ENCODE data around the gene ALDH18A1. TPM values are rescaled to one million over a fixed set of nuclear protein-coding genes. Genes with fewer than 3 reads are reported as not detected.
"Not testable (repeated sequence)": the region's sequence is repeated elsewhere in the genome, so short reads cannot be mapped to it uniquely, and the experiment has no call there.

Gene ALDH18A1
- total RNA-seq, 1 donor from 2014 or later, result 23.2 TPM

DNA sequence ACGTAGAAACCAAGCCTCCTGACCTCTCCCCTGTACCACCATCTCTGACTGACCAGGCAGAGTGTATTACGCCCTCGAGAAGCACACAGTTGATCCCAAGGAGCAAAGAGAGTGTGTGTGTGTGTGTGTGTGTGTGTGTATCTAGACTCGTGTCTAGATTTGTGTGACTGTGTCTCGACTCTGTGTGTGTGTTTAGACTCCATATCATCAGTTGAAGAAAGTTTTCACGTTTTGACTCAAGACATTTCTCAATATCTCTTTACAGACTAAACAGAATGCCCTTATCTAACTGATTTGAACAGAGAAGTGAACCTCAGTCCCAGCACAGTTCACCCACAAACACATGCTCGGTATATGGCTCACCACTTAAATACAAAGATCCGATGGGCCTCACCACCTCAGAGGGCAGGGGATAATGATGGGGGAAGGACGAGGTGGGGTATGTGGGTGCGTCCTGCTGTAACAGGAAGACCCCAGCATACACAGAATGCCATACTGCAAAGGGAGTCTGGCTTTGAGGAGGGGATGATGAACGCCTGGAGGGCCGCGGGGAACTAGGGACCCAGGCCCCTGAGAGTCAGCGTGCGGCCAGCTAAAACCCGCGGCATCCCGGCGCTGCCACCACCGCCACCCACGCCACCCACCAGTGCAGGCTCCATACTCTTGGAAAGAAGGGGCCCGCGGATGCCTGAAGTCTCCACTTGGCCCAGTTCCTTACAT lies 780 bp downstream of the ALDH18A1 start:
- intact Hi-C loops (cut with DNase I), result no loop called here
- peak; percentile 3 for ATAC-seq
- no peak for DNase-seq (ENCODE audit: low spot score)

DNA sequence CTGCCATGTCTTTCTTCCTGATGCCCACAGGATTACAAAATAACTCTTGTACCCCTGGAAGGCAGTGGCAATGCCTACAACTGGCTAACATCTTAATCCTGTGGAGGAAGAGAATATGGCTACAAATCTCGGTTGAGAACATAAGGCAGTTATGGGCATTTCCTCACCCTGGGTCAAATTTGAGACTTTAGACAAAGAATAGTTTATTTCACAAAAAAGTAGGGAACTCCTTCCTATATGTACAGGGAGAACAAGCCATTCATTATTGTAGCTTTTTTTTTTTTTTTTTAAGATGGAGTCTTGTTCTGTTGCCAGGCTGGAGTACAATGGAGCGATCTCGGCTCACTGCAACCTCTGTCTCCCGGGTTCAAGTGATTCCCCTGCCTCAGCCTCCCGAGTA lies 2.6 kb downstream of the ALDH18A1 start:
- no peak for ATAC-seq
- intact Hi-C loops (cut with DNase I), result no loop called here
- DNase-seq (ENCODE audit: low spot score), result no peak

DNA sequence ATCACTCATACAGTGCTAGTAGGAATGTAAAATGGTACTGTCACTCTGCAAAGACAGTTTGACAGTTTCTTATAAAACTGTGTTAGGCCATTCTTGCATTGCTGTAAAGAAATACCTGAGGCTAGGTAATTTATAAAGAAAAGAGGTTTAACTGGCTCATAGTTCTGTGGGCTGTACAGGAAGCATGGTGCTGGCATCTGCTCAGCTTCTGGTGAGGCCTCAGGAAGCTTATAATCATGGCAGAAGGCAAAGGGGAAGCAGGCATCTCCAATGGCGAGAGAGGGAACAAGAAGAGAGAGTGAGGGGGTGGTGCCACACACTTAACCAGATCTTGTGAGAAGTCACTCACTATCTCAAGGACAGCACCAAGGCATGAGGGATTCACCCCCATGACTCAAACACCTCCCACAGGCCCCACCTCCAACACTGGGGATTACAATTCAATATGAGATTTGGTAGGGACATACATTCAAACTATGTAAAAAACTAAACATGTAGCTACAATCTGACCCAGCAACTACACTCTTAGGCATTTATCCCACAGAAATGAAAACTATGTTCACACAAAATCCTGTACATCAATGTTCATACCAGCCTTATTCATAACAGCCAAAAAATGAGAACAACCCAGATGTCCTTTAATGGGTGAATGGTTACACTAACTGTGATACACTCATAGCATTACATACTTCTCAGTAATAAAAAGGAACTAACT lies 5.0 kb downstream of the ALDH18A1 start:
- DNase-seq (ENCODE audit: low spot score) (no peak), ATAC-seq (no peak)
- intact Hi-C loops (cut with DNase I), result no loop called here

DNA sequence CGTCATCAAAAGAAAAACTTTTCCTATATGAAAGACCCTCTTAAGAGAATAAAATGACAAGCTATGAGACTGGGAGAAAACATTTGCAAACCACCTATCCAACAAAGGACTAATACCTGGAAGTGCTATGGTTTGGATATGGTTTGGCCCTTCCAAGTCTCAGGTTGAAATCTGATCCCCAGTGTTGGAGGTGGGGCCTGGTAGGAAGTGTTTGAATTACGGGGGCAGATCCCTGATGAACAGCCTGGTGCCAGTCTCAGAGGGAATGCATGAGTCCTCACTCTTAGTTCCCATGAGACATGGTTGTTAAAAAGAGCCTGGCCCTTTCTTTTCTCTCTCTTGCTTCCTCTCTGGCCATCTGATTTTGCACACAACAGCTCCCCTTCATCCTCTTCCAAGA lies 6.3 kb downstream of the ALDH18A1 start:
- intact Hi-C loops (cut with DNase I), result no loop called here
- DNase-seq (ENCODE audit: low spot score) (no peak), ATAC-seq (no peak)

DNA sequence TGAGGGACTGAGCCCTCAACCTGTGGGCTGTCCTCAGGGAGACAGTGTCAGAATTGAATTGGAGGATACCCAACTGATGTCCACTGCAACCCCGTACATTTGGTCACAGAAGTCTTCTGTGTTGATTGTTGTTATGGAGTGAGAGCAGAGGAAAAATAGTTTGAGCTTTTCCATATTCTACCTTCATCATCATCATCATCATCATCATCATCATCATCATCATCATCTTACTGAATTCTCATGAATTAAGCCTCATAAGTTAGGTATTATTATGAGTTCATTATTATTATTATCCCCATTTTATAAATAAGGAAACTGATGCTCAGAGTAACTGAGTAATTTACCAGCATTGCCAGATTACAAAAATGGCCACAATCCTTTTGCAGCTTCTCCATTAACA lies 8.4 kb downstream of the ALDH18A1 start:
- intact Hi-C loops (cut with DNase I), result no loop called here
- ATAC-seq (no peak), DNase-seq (ENCODE audit: low spot score) (no peak)

DNA sequence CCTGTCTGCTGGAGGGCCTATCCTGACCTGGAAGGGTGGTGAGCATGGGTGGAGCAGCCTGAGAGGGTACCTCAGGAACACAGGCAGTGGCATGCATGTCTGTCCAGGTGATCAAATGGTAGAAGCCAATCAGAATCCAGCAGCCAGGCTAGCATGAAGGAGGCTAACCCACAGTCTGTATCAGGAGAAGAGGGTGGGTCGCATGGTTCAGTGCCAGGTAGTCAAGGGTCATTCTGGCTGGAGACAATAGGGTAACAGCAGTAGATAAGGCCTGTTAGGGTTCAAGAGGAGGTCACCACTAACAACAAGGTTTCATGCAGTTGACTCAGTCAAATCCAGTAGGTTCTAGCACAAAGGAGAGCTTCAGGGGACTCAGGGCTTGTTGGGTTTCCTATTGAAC lies 10.4 kb downstream of the ALDH18A1 start:
- ATAC-seq (no peak), DNase-seq (ENCODE audit: low spot score) (no peak)
- intact Hi-C loops (cut with DNase I), result no loop called here

DNA sequence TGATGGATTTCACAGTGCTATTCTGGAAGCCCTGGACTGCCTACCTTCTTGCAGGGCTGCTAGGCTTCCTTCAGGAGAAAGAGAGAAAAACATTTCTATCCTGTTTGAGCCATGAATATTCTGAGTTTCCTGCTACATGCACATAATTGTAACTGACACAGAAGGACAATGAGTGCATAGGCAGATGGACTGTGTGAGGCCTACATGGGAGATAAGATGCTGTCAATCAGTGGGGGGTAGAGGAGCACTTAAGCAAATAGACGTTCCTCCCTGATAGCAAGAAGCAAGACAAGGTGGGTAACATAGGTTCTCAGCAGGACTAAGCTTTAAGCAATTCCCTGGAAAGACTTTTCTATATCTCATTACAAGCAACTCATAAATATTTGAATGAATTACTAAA lies 11.6 kb downstream of the ALDH18A1 start:
- ATAC-seq (no peak), DNase-seq (ENCODE audit: low spot score) (no peak)
- intact Hi-C loops (cut with DNase I), result no loop called here

DNA sequence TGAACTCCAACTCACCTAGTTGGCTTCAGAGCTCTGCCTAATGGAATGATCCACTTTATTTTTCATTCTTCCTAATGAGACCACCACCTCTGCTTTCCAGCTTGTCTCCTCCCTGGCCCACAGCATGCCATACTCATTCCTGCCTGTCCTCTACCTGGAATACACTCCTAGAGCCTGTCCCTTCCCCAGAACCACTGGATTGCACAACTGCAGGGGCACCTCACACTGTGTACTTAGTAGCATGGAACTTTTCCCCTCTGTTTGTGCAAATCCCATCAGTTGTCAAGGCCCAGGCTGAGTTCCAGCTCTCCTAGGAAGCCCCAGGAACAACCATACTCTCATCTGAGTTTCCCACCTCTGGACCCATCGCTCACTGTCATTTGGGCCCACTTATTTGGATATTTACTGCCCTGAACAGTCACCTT lies 15.6 kb downstream of the ALDH18A1 start:
- intact Hi-C loops (cut with DNase I), result no loop called here
- ATAC-seq (no peak), DNase-seq (ENCODE audit: low spot score) (no peak)

DNA sequence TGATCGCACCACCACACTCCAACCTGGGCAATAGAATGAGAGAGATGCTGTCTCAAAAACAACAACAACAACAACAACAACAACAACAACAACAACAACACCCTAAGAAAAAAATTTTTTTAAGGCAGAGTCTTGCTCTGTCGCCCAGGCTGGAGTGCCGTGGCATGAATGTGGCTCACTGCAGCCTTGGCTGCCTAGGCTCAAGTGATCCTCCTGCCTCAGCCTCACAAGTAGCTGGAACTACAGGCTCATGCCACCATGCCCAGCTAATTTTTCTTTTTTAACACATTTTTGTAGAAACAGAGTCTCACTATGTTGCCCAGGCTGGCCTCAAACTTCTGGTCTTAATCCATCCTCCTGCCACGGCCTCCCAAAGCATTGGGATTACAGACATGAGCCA lies 18.6 kb downstream of the ALDH18A1 start:
- ATAC-seq, result no peak
- intact Hi-C loops (cut with DNase I), result no loop called here
- DNase-seq (ENCODE audit: low spot score), result no peak

DNA sequence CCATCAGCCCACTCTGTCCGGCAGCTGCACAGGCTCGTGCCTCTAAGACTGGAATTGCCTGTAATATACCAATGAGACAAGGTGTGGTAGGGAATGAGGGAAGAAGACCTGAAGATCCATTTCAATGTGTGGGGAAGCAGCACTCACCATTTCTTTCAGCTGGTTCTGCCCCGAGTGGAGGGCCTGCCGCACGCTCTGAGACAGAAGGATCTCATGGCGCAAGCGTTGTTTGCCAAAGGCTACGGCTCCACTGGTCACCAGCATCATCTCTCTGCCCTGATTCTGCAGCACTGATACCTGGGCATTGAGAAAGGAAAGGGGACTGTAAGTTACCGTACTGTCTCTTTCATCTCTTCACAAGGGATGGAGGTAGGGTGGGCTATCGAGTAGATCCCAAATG lies 19.4 kb downstream of the ALDH18A1 start:
- intact Hi-C loops (cut with DNase I), result no loop called here
- ATAC-seq (no peak), DNase-seq (ENCODE audit: low spot score) (no peak)

DNA sequence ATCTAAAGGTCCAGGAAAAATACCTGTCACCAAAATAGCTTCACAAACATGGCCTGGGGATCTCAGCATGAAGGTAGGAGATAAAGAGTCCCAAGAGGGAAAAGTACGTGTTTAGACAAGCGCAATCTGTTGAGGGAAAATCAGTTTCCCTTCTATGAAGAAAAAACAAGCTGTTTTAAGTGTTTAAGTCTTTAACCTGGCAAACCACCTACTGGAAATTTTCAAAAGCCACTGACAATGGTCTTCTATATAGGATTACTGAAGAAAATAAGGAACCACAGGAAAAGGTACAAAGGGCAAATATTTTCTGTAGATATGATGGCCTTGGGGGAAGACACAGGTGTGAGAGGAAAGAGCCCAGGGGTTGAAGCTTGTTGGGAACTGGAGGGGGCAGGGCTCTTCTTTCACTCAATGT lies 21.2 kb downstream of the ALDH18A1 start:
- intact Hi-C loops (cut with DNase I), result no loop called here
- DNase-seq (ENCODE audit: low spot score), result no peak
- no peak for ATAC-seq

DNA sequence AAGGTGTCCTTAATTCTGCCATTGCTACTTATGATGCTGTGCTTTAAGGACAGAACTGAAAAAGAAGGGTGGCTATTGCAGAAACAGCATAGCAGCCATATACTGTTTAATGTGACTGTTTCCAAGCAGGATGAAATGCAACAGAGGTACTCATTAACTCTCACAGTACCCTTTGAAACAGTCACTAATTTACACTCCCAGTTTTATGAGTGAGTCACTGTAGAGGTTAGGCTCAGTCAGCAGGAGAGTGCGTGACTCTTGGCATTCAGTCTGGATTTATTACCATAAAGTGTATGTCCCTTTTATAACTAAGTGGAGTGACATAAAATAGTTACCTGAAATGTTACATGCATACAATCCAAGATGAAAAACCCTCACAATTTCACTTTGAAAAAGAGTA lies 27.7 kb downstream of the ALDH18A1 start:
- ATAC-seq (no peak), DNase-seq (ENCODE audit: low spot score) (no peak)
- intact Hi-C loops (cut with DNase I), result no loop called here

DNA sequence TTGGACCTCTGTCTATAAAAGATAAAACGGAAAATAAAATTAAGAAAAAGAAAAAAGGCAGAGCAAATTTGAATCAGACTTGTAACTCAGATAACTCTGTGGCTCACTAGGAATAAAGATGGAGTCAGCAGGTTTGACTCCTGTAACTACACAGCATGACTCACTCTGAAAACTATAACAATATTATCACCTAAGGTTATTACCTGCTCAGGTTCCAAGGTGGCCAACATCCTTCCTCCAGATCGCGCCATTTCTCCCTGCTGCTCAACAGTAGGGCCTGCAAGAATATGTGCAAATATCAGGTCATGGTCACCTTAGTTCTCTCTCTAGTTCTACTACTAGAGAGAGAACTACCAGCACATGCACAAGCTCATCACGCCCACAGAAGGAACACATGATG lies 30.0 kb downstream of the ALDH18A1 start:
- DNase-seq (ENCODE audit: low spot score) (no peak), ATAC-seq (no peak)
- intact Hi-C loops (cut with DNase I), result no loop called here

DNA sequence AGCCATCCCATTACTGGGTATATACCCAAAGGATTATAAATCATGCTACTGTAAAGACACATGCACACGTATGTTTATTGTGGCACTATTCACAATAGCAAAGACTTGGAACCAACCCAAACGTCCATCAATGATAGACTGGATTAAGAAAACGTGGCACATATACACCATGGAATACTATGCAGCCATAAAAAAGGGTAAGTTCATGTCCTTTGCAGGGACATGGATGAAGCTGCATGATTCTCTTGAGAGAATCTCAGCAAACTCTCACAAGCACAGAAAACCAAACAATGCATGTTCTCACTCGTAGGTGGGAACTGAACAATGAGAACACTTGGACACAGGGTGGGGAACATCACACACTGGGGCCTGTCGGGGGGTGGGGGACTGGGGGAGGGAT lies 36.1 kb downstream of the ALDH18A1 start:
- DNase-seq (ENCODE audit: low spot score); intact Hi-C loops (cut with DNase I); ATAC-seq: not testable (repeated sequence)

DNA sequence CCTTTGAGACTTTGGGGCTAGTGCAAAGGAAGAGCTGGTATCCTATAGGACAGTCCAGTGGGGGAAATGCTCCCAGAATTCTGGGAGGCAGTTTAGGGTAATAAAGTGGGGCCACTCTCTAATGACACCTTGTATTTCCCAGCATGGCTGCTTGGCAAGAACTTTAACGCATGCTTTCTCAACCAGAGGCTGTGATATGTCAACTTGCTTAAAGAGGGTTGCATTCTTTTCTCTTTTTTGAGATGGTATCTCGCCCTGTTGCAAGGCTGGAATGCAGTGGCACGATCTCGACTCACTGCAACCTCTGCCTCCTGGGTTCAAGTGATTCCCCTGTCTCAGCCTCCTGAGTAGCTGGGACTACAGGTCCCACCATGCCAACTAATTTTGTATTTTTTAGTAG lies 38.4 kb downstream of the ALDH18A1 start:
- DNase-seq (ENCODE audit: low spot score), result no peak
- no peak for ATAC-seq
- intact Hi-C loops (cut with DNase I), result no loop called here

DNA sequence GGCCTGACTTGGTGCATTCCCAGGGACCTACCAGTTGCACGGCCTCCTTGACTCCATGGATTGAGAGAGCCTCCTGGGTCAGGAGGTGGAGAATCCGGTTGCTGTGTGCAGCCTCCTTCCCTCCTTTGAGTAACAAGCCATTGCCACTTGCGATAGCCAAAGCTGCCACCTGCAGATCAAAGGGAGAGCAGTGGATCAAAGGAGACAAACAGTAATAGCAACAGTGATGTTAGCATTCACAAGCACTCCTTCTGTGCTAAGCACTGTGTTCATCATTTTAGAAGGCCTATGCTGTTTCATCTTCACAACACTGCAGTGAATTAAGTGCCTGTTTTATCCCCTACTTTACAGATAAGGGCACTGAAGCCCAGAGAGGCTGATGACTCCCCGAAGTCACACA lies 40.1 kb downstream of the ALDH18A1 start:
- ATAC-seq (no peak), DNase-seq (ENCODE audit: low spot score) (no peak)
- intact Hi-C loops (cut with DNase I), result no loop called here

DNA sequence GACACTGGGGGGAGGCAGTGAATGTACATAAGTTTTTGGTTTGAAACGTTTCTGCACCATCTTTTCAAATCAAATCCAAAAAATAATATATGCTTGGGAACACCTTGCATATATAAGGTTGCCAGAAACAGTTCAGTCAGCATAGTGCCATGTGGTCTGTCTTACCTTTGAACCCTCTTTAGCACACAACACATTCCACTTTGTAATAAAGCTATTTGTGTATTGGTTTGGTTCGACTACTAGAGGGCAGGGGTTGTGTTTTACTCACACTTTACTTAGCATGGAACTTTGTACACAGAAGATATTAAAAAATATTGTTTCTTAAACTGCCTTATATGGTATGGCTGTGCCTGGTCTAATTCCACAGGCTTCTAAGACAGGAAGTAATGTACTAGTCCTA lies 43.2 kb downstream of the ALDH18A1 start:
- intact Hi-C loops (cut with DNase I), result no loop called here
- DNase-seq (ENCODE audit: low spot score) (no peak), ATAC-seq (no peak)

DNA sequence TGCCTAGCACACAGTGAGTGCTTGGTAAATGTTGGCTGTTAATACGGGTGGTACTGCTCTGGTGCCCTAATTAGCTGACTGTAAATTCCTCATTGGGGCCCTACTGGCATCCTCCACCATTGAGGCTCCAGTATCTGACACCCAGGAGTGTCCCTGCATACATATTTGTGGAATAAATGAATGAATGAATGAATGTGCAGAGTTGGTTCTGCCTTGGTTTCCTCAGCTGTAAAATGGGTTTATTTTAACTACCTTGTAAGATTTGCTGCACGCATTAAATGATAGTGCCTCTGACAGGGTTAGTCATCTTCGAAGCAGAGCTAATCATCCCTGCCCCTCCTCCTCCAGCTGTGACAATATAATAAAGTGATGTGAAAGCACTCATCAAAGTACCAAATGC lies 45.8 kb downstream of the ALDH18A1 start:
- intact Hi-C loops (cut with DNase I), result no loop called here
- no peak for ATAC-seq
- no peak for DNase-seq (ENCODE audit: low spot score)

DNA sequence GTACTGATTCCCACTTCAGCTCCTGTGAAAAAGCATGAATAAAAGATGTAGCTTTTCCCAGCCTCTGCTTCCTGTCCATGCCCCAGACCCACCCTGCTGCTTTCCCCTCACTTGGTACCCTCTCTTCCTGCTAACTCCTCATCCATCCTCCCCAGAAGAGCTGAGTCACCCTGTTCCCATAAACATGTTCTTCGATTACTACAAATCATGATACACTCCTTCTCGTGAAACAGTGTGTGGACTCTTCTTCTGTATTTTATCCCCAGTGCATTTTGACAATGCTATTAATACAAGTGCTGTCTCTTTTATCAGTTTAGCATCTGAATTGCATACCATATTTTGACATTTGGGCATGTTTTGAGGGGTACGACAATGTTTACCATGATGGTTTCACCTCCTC lies 49.6 kb downstream of the ALDH18A1 start:
- intact Hi-C loops (cut with DNase I), result loop anchor here (10.0 kb wide), 1 partner anchor 232 kb away; no protein-coding TSS in a partner anchor
- DNase-seq (ENCODE audit: low spot score) (no peak), ATAC-seq (peak; percentile 23)

DNA sequence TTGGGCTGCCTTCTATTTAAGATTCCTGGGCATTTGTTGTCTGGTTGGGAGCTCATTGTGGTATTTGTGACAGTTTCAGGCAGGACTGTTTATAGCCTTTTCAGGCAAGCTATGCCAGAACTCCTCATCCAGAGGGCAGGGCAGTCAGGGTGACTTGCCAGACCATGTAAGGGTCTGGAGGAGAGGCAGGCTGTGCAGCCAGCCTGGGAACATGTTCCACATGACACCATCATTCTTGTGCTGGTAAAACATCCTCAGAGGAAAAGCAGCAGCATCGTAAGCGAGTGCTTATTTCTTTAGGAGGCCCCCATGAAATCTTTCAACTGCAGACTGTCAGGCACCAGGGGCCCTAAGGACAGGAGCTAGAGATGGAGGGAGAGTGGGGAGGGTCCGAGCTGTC lies 51.3 kb downstream of the ALDH18A1 start:
- DNase-seq (ENCODE audit: low spot score) (no peak), ATAC-seq (no peak)
- intact Hi-C loops (cut with DNase I), result loop anchor here (10.0 kb wide), 1 partner anchor 230 kb away; no protein-coding TSS in a partner anchor

DNA sequence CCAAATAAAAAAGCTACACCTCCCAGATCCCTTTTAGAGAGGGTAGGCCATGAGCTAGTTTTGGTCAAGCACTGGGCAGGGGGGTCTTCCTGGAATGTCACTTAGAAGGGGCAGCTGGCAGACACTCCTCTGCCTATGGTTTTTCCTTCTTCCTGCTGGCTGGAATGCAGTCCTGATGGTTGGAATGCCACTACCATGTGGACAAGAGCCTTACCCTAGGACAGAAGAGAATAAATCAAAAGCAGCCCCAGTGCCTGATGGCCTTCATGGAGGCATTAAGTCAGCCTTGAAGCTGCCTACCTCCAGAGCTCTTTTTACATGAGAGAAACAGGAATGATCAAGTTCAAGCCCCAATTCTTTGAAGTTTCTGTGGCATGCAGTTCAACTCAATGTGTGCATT lies 51.9 kb downstream of the ALDH18A1 start:
- ATAC-seq (no peak), DNase-seq (ENCODE audit: low spot score) (no peak)
- intact Hi-C loops (cut with DNase I), result loop anchor here (5.0 to 10.0 kb wide), 2 partner anchors 167 to 230 kb away; no protein-coding TSS in a partner anchor

Measured in sciatic nerve (tissue), 2 donors.